Prostate gland (tissue), 2 donors: ENCODE measurements around the gene PCDH9.

Source experiments
- CTCF ChIP-seq, 4 experiments: fragments of 200-600 bp in 2 of 4; fragments of 450-650 bp in 2 of 4; sonication (generic) in 2 of 4; IDR thresholded peaks; 1 replicate in 3 of 4; 2 replicates in 1 of 4; pipeline ENCODE4 v1.5.1; 2016 to 2019; ENCODE audit warnings: antibody characterized with exemption in 4 of 4, mild to moderate bottlenecking in 2 of 4, moderate library complexity in 2 of 4
- POLR2A ChIP-seq: fragments of 450-650 bp; IDR thresholded peaks from one replicate; pipeline ENCODE4 v1.6.1; 2016; ENCODE audit warnings: antibody characterized with exemption, mild to moderate bottlenecking
- POLR2AphosphoS5 ChIP-seq: sonication (generic); formaldehyde crosslinking; IDR thresholded peaks from one replicate; pipeline ENCODE4 v1.6.1; 2017; ENCODE audit warnings: antibody characterized with exemption

GRCh38 chr13:66886264-66886663 lies 343.9 kb downstream of the PCDH9 start:
- TF ChIP-seq POLR2AphosphoS5 (no peak), CTCF (IDR thresholded peaks at IDR 0.05) (no peak), POLR2A (no peak)
